Stimulated activated CD8-positive, alpha-beta memory T cell treated with anti-CD3 and anti-CD28 coated beads, Interleukin-7, amount 100 ng/mL, for 4 hours (primary cell): ENCODE results near the gene BCORL1.

Experiments used
- DNase-seq, 2 donors: peaks; one replicate each; pipeline ENCODE4 v3.0.0-alpha.2; 2020; ENCODE audit warnings: low read depth in 2 of 2

Gene BCORL1

DNA sequence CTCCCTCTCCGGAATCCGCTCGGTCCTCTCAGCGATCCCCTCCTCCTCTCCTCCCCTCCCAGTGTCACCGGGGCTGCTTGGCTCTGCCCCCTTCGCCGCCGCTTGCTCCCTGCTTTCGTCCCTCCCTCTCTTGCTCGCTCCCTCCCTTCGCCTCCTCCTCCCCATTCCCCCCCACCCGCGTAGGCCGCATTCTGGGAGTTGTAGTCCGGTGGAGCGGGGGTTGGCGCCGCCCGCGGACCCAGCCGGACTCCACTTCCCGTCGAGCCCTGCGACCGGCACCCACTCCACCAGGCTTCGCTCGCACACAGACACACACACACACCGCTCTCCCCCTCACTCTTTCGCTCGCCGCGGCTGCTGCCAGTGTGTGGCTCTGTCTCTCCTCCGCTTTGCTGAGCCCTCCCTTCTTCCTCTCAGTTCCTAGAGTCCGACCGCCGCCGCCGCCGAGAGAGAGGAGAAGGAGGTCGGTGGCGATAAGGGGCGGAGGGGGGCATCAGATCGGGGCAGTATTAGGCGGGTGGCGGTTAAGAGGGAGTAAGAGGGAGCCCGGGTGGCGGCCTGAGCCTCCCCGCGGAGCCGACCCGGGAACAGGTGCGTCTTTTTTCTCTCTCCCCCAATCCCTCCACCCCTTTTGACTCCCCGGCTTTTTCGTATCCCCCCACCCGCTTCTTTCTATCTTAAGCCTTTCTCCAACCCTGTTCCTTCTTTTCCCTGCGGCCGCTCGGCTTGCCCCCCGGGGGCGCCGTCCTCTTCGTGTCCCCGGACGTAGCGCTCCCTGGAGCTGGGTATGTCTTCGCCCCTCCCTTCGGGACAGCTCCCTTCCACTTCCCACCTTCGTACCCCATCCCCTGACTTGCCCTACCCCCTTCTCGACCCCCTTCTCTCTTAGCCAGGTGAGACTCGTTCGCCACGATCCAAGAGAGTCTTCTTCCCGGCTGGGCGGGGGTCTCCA lies at the start of gene BCORL1:
BCORL1 (plus strand) TSS at position 336 of the 952 bp plus-strand sequence. CDS start 22,597 bp downstream, outside the sequence.
- peak; percentile 79 to 86 for DNase-seq

DNA sequence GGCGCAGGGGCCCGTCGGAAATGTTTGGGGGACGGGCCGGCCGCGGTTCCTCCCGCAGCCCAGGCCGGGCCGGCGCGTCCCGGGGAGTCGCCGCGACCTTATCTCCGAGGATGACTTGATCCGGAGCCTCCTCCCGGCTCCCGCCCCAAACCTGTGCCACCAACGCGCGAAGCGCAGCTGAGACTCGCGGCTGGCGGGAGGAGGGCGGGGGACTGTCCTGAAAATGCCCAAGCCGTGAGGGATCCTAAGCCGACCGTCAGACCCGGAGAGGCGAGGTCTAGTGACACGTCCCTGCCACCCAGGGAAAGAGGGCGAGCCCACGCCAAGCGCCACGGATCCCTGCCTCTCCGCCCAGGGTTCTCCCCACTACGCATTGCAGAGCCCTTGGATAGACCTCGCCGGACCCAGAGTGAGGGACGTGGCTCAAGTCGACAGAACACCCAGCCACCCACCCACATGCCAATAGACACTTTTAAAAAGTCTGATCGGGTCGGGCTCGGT lies 49.6 kb upstream of the BCORL1 start:
- no peak for DNase-seq

- no peak for DNase-seq
Observed at GRCh38 chrX:129933700-129934099, 48.7 kb upstream of the BCORL1 start.

DNA sequence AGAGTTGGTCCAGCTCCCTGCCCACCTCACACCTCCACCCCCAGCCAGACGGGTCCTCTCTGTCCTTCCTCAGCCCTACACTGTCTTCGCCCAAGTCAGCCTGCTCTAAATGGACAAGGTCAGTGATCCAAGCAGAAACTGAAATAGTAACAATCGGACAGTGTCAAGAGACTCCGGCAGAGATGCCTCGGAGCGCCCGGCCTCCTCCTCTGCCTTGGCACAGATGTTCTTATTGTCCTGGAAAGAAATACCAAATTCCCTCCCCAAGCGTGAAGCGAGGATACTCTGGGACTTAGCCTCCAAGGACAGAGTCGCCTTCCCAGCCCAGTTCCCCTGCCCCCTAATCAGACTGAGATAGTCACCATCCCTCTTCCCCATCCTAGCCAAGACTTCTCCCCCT lies 48.0 kb upstream of the BCORL1 start:
- DNase-seq, result no peak

DNA sequence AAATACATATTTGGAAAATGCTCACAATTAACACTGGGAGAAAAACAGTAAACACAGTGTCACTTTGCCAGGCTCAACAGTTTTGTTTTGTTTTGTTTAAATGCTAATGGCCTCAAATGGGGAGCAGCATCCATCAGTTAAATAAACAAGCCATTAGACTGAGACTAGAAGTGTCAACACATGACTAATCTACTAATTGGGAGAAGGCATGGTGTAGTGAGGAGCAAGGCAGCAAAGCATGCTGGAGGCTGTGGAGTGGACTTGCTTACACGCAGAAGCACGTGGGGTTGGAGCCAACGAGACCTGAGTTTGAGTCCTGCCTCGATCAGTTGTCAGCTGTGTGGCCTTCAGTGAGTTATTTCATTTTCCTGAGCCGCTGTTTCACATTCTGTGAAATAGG lies 47.5 kb upstream of the BCORL1 start:
- DNase-seq, result no peak

GRCh38 chrX:129938081-129938480 lies 44.4 kb upstream of the BCORL1 start:
- DNase-seq, result no peak

- DNase-seq, result no peak
Observed at GRCh38 chrX:129939986-129940385, 42.4 kb upstream of the BCORL1 start.

DNA sequence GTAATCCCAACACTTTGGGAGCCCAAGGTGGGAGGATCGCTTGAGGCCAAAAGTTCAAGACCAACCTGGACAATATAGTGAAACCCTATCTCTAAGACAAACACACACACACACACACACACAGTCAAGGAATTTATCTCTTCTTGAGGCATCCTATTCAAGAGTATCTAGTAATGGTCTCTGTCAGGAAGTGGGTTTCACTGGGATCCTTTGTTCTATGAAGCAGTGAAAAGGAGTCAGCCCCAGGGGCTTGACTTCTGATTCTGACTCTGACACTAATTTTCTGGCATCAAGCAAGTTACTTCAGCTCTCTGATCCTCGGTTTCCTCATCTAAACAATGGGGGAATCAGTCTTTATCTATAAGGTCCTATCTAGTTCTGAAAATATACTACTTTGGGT lies 41.7 kb upstream of the BCORL1 start:
- no peak for DNase-seq

DNA sequence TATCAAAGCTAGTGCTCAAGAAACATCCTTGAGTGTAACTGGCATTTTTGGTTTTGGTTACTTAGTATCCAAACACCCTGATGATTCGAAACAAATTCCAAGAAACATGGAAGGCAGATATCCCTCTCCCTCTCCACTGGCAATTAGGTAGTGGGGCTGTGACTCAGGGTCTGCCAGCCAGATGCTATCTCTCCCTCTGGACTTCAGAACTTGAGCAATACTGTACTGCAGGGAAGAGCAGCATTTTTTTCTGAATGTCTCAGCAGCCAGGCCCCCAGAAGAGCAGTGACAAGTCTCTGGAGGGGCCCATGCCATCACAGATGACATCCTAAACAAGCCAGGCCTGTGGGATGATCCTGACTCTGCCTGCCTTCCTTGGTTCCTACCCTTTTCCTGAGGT lies 37.3 kb upstream of the BCORL1 start:
- no peak for DNase-seq

DNA sequence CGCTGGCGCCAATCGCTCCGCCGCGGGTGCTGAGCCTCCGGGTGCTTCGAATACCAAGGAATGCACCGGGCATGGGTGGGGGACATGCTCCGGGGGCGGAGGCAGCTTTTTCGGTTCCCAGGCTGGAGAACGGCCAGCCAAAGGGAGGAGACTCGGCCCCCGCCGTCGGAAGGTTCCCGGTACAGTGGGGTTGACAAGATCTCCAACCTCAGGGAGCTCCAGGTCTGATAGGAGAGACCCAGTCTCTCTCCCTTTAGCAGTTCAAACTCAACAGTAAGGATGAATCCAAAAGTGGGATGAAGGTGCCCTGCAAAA lies 29.1 kb upstream of the BCORL1 start:
- no peak for DNase-seq

DNA sequence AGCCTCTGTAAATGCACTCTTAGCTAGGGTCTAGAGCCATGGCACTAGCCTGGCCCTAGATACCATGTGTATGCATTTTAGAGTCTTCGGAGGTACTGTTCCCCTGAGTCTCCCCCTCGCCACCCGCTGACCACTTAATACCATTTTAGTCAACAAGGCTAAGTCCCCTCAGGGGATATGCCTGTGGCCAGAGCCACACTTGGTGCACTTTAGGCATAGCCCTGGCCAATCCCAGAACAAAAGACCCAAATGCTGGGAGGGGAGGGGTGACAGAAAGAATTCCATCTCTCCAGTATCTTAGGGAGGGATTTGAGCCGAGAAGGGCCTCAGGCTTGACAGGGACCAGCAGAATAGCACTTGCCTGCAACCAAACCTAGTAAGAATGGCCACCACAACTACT lies 28.6 kb upstream of the BCORL1 start:
- no peak for DNase-seq

DNA sequence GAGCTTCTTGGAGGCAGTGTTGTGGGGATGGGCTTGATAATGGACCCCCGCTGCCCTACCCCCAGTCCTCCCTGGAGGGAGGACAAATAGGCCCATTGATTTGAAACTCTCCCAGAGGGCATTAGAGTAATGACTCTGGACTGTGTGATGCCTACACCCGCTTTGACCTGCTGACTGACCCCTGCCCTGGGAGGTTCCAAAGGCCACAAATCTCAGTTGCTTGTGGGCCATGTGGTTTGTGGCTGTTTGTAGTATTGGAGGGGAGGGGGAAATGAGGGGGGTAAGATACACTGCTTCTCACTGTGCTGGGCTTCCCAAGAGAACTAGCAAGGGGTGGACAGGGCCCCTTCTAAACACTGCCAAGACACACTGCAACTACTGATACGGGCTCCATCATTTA lies 27.6 kb upstream of the BCORL1 start:
- DNase-seq, result no peak

GRCh38 chrX:129955682-129956081 lies 26.8 kb upstream of the BCORL1 start:
- DNase-seq, result no peak

GRCh38 chrX:129956145-129956544 lies 26.3 kb upstream of the BCORL1 start:
- no peak for DNase-seq

GRCh38 chrX:129956765-129957164 lies 25.7 kb upstream of the BCORL1 start:
- no peak for DNase-seq

DNA sequence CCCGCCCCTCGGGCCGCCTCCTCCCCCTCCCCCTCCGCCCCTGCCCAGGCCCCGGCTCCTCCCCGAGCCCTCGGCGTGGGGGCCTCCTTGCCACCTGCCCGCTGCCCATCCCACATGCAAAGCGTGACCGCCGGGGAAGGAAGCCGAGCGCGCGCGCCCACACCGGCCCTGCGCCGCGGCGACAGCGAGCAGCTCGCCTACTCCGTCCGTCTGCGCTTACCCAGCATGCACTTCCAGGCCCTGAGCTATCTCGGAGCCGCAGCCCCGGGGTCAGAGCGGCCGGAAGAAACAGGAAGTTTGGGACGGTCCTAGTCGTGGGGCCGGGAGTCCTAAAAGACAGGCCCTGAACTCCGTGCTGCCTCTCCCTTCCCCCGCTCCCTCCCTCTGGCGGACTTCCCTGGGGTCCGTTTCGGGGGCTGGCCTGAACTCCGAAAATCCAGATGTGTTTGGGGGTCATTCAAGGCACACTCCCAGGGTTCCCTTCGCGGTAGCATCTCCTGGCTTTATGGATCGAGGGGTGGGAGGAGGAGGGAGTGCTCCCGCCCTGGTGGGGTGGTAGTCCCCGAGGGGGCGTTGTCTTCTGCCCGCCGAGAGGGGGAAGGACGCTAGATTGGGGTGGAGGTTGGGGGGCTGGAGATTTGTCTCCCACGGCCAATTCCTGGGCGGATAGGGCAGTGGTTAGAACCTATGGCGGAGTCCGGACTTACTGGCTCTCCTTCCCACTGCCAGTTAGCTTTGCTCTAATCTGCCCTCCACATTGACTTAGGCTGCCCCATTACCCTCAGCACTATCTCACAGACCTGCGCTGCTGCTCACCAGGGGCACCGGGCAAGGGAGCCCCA lies 25.0 kb upstream of the BCORL1 start:
- DNase-seq, result peak in 1 of 2 donors; percentile 40

GRCh38 chrX:129958083-129958465 lies 24.4 kb upstream of the BCORL1 start:
- no peak for DNase-seq

GRCh38 chrX:129958814-129959492 lies 23.5 kb upstream of the BCORL1 start:
- DNase-seq, result no peak

DNA sequence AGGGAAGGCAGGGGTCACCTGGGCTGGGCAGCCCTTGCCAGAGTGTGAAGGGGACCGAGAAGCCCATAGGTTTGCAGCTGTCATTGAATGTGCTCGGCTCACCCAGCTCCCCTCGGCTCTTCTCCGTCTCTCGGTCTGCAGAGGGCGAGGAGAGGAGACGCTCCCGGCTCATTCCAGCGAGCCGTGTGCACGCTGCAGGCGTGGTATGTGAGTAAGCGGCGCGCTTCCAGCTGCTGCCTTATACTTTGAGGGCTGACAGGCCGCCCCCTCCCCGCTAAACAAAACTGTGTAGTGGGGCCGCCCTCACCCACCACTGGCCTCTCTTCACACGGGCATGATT lies 23.0 kb upstream of the BCORL1 start:
- no peak for DNase-seq

GRCh38 chrX:129961180-129962083 lies 21.0 kb upstream of the BCORL1 start:
- peak in 1 of 2 donors; percentile 53 for DNase-seq

- DNase-seq, result no peak
Observed at GRCh38 chrX:129963729-129964128, 18.7 kb upstream of the BCORL1 start.
